CD14-positive monocyte (primary cell): ENCODE results near the gene GPC5. TPM values are rescaled to one million over a fixed set of nuclear protein-coding genes. Genes with fewer than 3 reads are reported as not detected.

ENCODE experiments used
- DNase-seq, 3 donors: peaks; one replicate each; pipeline ENCODE4 v3.0.0-alpha.2; 2011 to 2022
- H2AFZ ChIP-seq: 2 replicates; pipeline ENCODE4 v1.6.0; 2012; ENCODE audit warnings: mild to moderate bottlenecking, low read depth, low read length, inconsistent platforms; ENCODE audit not compliant: insufficient read depth, poor library complexity, severe bottlenecking
- H3K27ac ChIP-seq, 2 donors: 1 replicate in 1 of 2; 2 replicates in 1 of 2; pipeline ENCODE4 v1.5.1; 2012 to 2013; ENCODE audit warnings: low read length in 2 of 2, control low read depth in 1 of 2, inconsistent platforms in 1 of 2, low read depth in 1 of 2, mild to moderate bottlenecking in 1 of 2
- H3K27me3 ChIP-seq, 2 donors: one replicate each; pipeline versions ENCODE4 v1.6.0 to v1.6.1; 2011 to 2013; ENCODE audit warnings: low read length in 2 of 2; ENCODE audit not compliant: control insufficient read depth in 2 of 2, insufficient read depth in 2 of 2
- H3K36me3 ChIP-seq, 2 donors: replicated peaks in 1 of 2; 1 replicate in 1 of 2; 2 replicates in 1 of 2; pipeline versions ENCODE4 v1.5.1 to v1.6.1; 2012 to 2013; ENCODE audit warnings: low read length in 2 of 2, control low read depth in 1 of 2, inconsistent platforms in 1 of 2, mild to moderate bottlenecking in 1 of 2; ENCODE audit not compliant: insufficient read depth in 2 of 2, control insufficient read depth in 1 of 2
- H3K4me1 ChIP-seq, 2 donors: 1 replicate in 1 of 2; 2 replicates in 1 of 2; pipeline versions ENCODE4 v1.5.1 to v1.6.1; 2012 to 2013; ENCODE audit warnings: low read length in 2 of 2, control low read depth in 1 of 2, inconsistent platforms in 1 of 2, mild to moderate bottlenecking in 1 of 2, moderate library complexity in 1 of 2; ENCODE audit not compliant: insufficient read depth in 2 of 2, control insufficient read depth in 1 of 2
- H3K4me2 ChIP-seq: replicated peaks from 2 replicates; pipeline ENCODE3; 2012; ENCODE audit warnings: low read length, moderate library complexity, mild to moderate bottlenecking; ENCODE audit not compliant: poor library complexity, severe bottlenecking; ENCODE audit errors: extremely low read depth
- H3K4me3 ChIP-seq, 3 experiments: fragments of 200-600 bp in 1 of 3; sonication (generic) in 1 of 3; replicated peaks in 1 of 3; 1 replicate in 2 of 3; 2 replicates in 1 of 3; pipeline ENCODE4 v1.5.1; 2011 to 2013; ENCODE audit warnings: low read length in 3 of 3, mild to moderate bottlenecking in 3 of 3, control low read depth in 2 of 3, low read depth in 2 of 3, inconsistent platforms in 1 of 3, moderate library complexity in 1 of 3
- H3K79me2 ChIP-seq: 2 replicates; pipeline ENCODE4 v1.6.0; 2012; ENCODE audit warnings: mild to moderate bottlenecking, control low read depth, inconsistent platforms, low read length, moderate library complexity; ENCODE audit not compliant: insufficient read depth
- H3K9ac ChIP-seq: 2 replicates; pipeline ENCODE4 v1.6.0; 2017; ENCODE audit warnings: low read length, mild to moderate bottlenecking; ENCODE audit not compliant: insufficient read depth, poor library complexity, severe bottlenecking
- H3K9me3 ChIP-seq, 2 donors: replicated peaks in 1 of 2; 1 replicate in 1 of 2; 2 replicates in 1 of 2; pipeline versions ENCODE4 v1.5.1 to v1.6.1; 2012 to 2013; ENCODE audit warnings: low read length in 2 of 2, control low read depth in 1 of 2; ENCODE audit not compliant: control insufficient read depth in 1 of 2, insufficient read depth in 1 of 2
- H4K20me1 ChIP-seq: 2 replicates; pipeline ENCODE4 v1.6.0; 2012; ENCODE audit warnings: mild to moderate bottlenecking, low read length, control low read depth, moderate library complexity; ENCODE audit not compliant: insufficient read depth
- H3K27ac Mint-ChIP-seq, 7 donors: one replicate each; pipeline ENCODE4 v1.8.0; 2020; ENCODE audit warnings: mild to moderate bottlenecking in 7 of 7, mixed read lengths in 7 of 7, moderate library complexity in 6 of 7, inconsistent platforms in 2 of 7
- H3K27me3 Mint-ChIP-seq, 3 donors: one replicate each; pipeline ENCODE4 v1.8.0; 2021 to 2022; ENCODE audit warnings: low read depth in 3 of 3, mild to moderate bottlenecking in 3 of 3, mixed read lengths in 3 of 3, moderate library complexity in 3 of 3, inconsistent platforms in 1 of 3
- H3K36me3 Mint-ChIP-seq, 2 donors: one replicate each; pipeline ENCODE4 v1.8.0; 2020; ENCODE audit warnings: mixed read lengths in 2 of 2, inconsistent platforms in 1 of 2, mild to moderate bottlenecking in 1 of 2
- H3K4me1 Mint-ChIP-seq: one replicate; pipeline ENCODE4 v1.8.0; 2020; ENCODE audit warnings: mild to moderate bottlenecking, mixed read lengths
- H3K4me3 Mint-ChIP-seq, 2 donors: one replicate each; pipeline ENCODE4 v1.8.0; 2020; ENCODE audit warnings: mild to moderate bottlenecking in 2 of 2, mixed read lengths in 2 of 2, moderate library complexity in 1 of 2
- H3K9me3 Mint-ChIP-seq, 7 donors: one replicate each; pipeline ENCODE4 v1.8.0; 2020 to 2022; ENCODE audit warnings: mixed read lengths in 7 of 7, mild to moderate bottlenecking in 6 of 7, moderate library complexity in 6 of 7, inconsistent platforms in 2 of 7
- CTCF ChIP-seq: fragments of 200-600 bp; IDR thresholded peaks from one replicate; pipeline ENCODE4 v1.8.0; 2022; ENCODE audit warnings: antibody characterized with exemption, mild to moderate bottlenecking
- WGBS: methylation state at CpG from one replicate; pipeline ENCODE4 v1.1.5; 2013; ENCODE audit warnings: missing lambda C conversion rate; ENCODE audit not compliant: insufficient coverage; 5-methylcytosine and 5-hydroxymethylcytosine counted together
- intact Hi-C, 2 donors: fragments of 100-400 bp; cut with micrococcal nuclease; formaldehyde crosslinking; loops; one replicate each; pipeline versions ENCODE4 v1.15.0 to v1.15.1; 2023
- polyA plus RNA-seq, 3 donors: library from polyadenylated mRNA; depleted of rRNA in 1 of 3; unstranded in 2 of 3; stranded (reverse) in 1 of 3; fragments of 300-500 nt in 2 of 3; fragments of >200 nt in 1 of 3; fragmentation: Illumina TruSeq in 2 of 3; gene quantifications; 1 replicate in 2 of 3; 2 replicates in 1 of 3; pipeline ENCODE4 v1.2.3, GENCODE V29; 2012 to 2021

Gene GPC5
- polyA plus RNA-seq, 3 donors: not detected

- Histone ChIP-seq H3K27ac (no peak overlapping the region), H3K4me3 (no peak overlapping the region), H3K36me3 (no peaks in the 10 kb centered on the region), H3K79me2 (no peaks in the 10 kb centered on the region), H3K4me1 (no peaks in the 10 kb centered on the region), H3K4me2 (no peak overlapping the region), H3K27me3 (no peaks in the 10 kb centered on the region), H4K20me1 (no peaks in the 10 kb centered on the region), H3K9me3 (no peaks in the 10 kb centered on the region), H2AFZ (no peak overlapping the region), H3K9ac (no peak overlapping the region)
- Mint-ChIP-seq H3K4me3 (no peak overlapping the region), H3K27ac (no peak overlapping the region), H3K4me1 (no peaks in the 10 kb centered on the region), H3K36me3 (no peaks in the 10 kb centered on the region), H3K9me3 (peaks cover 0 to 2% (median 0%) of the 10 kb centered on the region in 7 donors), H3K27me3 (peaks cover 0 to 4% (median 4%) of the 10 kb centered on the region in 3 donors)
- TF ChIP-seq CTCF: no peak
- no peak for DNase-seq
- WGBS: 93% methylated on average over 2 of the region's 3 CpGs
- intact Hi-C loops: no loop called here
Observed at GRCh38 chr13:91773591-91774227, 375.3 kb downstream of the GPC5 start.

GRCh38 chr13:91774397-91774796 lies 376.0 kb downstream of the GPC5 start:
- Histone ChIP-seq H4K20me1 (no peaks in the 10 kb centered on the region), H3K4me1 (no peaks in the 10 kb centered on the region), H2AFZ (no peak overlapping the region), H3K4me2 (no peak overlapping the region), H3K27ac (no peak overlapping the region), H3K4me3 (no peak overlapping the region), H3K36me3 (no peaks in the 10 kb centered on the region), H3K79me2 (no peaks in the 10 kb centered on the region), H3K9ac (no peak overlapping the region), H3K9me3 (no peaks in the 10 kb centered on the region), H3K27me3 (no peaks in the 10 kb centered on the region)
- no peak for DNase-seq
- WGBS: 100% methylated on average over 2 of the region's 3 CpGs
- H3K27ac Mint-ChIP-seq: no peak overlapping the region
- no peaks in the 10 kb centered on the region for H3K36me3 Mint-ChIP-seq
- H3K4me1 Mint-ChIP-seq: no peaks in the 10 kb centered on the region
- peaks cover 0 to 2% (median 0%) of the 10 kb centered on the region in 7 donors for H3K9me3 Mint-ChIP-seq
- intact Hi-C loops: no loop called here
- H3K4me3 Mint-ChIP-seq: no peak overlapping the region
- H3K27me3 Mint-ChIP-seq: peaks cover 0 to 4% (median 4%) of the 10 kb centered on the region in 3 donors
- no peak for TF ChIP-seq CTCF
